HG03025 (cell line): ENCODE results near the gene MAFG.
A peak's percentile ranks its signal among the peaks of the same experiment; 100 is the strongest.

ENCODE experiments used
- ATAC-seq: cut with Tn5 transposase; IDR thresholded peaks from one replicate; pipeline ENCODE4 v1.9.1; 2021; ENCODE audit warnings: mild to moderate bottlenecking, moderate library complexity; ENCODE audit not compliant: unreplicated experiment, low FRiP score

MAFG gene

DNA sequence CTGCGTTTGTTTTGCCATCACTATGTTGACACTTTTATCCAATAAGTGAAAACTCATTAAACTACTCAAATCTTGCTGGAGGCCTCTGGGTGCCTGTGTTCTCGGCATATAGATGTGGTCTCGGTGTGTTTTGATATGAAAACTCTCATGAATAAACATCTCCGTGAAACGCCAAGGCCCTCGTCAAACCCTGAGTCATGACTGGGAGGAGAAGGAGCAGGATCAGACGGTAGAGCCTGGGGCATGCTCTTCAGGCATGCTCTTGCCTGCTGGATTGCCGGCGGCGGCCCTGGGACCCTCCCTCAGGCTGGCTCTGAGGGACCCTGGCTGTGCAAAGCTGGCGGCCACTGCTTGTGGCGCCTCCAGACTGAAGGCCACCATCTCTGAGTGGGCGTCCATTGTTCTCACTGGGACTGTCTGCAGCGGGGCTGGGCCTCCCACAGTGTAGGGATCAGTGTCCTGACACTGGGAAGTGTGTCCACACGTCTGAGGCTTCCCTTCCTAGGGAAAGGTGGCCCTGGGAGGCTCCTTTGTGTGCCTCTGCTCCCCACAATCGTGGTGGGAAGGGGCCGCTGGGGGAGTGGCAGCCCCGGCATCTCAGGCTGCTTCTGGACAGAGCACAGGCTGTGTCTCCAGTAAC is 27.2 kb downstream of the MAFG start:
- no peak for ATAC-seq

DNA sequence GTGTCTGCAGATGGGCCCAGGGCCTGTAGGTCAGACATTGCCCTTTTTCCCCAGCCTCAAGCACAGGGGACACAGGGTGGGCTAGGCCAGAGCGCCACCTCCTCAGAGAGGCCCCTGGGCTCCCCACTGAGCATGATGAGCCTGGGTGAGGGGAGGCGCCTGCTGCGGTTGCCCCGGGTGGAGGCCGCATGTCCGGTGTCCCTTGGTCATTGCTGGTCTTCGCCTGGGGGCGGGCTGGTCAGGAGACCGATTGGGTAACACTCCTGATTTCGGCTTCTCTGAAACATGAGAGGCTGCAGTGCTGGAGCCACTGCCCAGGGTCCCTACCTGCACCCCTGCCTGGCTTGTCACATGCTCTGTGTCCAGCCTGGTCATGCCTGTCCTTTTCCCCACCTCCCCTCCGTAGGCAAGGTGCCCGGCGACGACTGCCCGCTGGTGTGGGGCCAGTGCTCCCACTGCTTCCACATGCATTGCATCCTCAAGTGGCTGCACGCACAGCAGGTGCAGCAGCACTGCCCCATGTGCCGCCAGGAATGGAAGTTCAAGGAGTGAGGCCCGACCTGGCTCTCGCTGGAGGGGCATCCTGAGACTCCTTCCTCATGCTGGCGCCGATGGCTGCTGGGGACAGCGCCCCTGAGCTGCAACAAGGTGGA is 27.9 kb downstream of the MAFG start:
- no peak for ATAC-seq

DNA sequence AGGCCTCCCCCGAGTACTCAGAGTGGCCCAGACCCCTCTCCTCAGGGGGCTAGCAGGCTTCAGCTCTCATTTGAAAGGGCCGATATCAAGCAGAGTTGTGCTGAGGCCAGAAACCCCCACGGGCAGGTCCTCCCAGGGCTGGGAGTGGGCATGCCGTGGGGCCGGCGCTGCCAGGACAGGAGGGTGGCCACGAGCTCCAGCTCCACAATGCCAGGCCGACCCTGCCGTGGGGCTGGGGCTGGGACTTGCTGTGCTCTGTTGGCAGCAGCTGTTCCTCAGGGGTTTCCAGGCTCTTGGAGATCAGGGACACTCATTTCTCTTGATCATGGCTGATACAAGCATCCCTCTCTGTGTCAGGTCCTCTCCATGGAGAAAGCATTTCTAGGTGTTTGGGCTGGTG is 28.6 kb downstream of the MAFG start:
- no peak for ATAC-seq

DNA sequence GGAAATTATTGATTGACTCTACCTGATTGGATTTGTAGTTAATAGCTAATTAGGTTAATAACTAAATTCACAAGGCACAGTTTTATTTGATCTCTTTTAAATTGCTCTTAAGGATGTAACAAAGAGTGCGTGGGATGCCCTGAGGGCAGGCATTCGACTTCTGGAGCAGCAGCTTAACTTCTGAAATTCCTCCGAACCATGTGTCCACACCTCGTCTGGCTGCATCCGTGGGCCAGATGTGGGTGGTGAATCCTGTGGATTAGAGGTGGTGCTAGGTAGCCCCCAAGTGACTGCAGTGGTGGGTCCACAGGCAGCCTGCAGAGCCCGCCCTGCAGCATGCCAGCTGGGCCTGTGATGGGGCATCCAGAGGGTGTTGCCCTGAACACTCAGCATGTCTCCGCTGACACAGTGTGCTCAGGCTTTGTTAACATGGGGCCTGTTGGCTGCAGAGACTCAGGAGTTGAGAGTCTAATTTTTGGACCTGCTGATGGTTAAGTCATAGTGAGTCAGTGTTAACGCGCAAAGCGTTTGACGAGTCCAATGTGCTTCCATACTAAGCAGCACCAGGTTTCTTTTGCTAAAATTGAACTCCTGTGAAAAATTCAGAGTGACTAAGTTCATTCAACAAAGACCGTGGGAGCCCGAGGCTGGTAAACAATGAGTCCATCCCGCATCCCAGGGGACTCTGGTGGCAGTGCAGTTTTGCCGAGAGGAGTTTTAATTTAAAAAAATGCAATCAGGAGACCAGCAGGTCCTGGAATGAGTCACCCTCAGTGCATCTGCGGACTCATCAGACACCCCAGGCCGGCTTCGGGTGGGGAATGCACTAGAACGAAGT is 29.3 kb downstream of the MAFG start:
- ATAC-seq: no peak

DNA sequence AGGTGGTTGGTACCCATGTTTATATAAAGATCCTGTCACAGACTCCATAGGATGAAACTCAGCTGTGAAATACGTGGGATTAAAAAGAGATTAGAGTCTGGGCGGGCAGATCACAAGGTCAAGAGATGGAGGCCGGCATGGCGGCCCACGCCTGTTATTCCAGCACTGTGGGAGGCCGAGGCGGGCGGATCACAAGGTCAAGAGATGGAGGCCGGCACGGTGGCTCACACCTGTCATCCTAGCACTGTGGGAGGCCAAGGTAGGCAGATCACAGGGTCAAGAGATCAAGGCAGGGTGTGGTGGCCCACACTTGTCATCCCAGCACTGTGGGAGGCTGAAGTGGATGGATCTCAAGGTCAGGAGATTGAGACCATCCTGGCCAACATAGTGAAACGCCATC is 32.1 kb downstream of the MAFG start:
- ATAC-seq: no peak

DNA sequence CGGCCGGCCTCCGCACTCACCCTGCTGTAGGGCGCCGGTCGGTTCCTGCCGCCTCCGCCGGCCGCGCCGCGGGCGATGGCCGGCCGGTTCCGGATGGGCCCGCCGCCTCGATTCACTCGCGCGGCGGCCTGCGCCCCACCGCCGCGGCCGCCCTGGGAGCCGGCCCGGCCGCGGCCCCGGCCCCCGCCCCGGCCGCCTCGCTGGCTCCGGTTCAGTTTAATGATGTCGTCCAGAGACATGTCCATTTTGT is 36.3 kb downstream of the MAFG start:
- ATAC-seq: peak; percentile 23

DNA sequence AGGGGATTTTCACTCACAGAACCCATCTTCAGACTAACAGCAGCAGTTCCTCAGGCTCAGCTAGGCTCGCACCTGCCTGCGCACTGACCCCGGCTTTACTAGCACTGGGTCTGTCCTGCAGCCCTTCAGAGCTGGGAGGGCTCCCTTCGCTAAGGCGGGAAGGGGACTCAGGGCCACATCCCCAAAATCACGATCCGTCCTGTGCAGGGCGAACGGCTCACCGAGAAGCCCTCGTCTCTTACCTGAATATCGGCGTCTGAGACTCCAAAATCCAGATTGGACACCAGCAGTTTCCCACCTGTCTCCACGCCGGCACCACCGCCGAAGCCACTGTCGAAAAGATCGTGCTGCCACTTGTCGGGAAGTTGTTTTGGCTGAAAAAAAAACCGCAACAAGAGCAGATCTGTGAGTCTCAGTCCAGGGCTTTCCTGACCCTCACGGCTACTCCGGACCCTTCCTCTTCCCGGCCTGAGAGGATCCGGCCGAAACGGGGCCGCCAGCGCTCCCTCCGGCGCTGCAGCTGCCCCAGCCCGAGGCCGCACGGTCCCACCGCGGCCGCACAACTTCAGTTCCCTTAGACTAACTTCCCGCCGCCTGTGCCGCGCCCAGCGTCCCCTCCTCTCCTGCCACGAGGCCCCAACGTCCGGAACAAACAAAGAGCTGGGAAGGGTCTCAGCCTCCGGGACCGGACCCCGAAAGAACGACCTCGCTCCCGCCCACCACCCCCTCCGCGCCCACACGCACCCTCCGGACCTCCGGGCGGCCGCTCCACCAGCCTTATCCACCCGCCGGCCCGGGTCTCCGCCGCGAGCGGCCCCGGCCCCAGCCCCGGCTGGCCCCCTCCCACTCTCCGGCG is 36.9 kb downstream of the MAFG start:
- ATAC-seq: no peak

DNA sequence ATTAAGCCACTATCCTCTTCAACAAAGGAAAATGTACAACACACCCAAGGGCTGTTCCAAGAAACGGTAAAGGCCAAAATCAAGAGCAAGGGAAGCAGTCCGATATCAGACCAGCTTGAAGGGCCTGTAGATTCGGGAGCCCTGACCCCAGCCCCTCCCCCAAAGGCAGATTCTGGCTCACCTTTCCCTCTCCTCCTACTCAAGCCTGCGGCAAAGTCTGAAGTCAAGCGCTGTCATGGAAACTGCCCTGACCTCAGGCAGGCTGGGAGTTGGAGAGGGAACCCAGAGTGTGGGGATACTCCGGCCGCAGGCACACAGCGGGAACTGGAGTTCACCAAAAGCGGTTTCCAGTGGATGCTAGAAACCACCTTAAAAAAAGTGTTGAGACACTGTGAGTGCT is 37.9 kb downstream of the MAFG start:
- ATAC-seq: no peak

DNA sequence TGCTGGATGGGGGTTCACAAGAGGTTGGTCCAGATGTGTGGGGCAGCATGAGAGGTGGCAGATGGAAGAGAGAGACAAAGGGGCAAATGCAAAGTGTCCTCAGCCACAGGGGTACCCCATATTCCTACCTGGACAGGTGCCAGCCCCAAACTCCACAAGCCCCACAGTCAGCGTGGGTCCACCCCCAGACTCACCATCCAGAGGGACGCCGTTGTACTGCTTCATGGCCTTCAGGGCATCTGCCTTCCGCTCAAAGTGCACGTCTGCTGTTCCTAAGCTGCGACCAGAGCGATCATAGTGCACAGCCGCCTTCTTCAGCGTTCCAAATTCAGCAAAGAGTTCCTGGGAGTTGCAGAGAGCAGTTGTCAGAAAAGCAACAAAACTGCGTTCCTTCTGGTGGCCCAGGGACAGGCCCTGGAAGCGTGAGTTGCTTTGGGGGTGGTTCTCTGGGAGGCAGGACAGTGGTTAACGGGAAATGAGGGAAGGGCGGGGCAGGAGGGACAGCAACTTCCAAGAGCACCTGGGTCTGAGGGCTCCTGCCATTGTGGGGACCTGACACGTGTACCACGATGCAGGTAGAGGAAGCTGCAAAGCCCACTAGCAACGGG is 38.4 kb downstream of the MAFG start:
- no peak for ATAC-seq

DNA sequence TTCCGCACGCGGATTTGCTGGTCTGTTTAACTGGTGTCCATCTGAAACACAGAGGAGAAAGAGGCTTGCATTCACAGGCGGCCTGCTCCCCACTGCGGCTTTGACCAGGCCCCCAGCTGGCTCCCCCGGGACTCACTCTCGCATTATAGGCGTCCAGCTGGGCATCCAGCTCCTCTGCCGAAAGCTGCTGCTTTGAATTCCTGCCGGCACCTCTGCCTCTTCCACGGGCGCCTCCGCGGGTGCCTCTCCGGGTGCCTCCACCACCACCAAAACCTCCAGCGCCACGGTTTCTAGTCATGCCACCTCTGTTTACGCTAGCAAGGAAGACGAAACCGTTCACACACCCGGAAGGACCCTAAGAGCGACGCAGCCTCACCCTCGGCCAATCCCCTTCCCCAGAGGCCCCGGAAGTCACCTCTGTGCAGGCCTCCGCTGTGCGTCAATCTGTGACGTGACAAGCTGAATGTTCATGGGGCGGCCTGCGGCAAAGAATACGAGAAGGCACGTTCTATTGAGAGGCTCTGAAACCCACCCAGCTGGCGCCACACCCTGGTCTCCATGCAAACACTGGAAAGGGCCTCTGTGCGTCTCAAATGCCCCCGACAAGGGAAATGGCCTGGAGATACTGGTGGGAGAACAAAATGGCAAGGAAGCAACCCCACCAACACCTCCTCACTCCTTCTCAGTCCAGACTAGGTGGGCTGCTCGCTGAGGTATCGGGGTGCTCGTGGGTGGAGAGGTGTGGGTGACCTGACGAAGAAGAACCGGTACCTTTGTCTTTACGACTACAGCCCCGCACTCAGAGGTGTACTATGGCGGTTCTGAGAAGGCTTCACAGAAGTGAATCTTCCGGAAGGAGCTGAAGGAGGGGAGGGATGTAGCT is 39.2 kb downstream of the MAFG start:
- ATAC-seq: no peak

DNA sequence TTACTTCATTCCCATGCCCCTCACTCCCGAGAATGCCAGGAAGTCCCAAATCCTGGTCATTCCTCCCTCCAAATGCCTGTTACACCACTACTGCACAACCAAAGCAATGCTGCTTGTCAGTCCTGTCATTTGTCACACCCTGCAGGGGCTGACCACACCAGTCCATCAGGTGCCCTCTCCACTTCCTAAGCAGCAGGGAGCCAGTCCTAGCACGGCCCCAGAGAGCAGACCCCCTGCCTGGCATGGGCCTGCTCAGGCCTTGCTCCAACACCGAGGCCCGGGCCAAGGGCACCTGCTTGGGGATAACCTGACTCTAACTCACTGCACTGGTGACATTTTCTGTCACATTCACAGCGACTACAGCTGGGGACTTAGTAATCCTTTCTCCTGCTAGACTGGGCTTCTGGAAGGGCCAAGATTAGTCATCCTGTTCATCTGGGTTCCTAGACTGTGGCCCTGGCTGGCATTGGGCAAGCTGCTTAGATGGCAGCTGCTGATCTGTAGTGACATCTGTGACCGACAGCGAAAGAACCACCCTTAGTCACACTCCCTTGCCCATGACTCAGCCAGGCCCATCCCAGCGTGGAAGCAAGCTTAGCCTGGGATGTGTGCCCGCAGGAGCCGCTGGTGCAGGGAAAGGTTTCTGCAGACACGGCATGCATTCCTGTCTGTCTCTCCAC is 41.5 kb downstream of the MAFG start:
- ATAC-seq: no peak

DNA sequence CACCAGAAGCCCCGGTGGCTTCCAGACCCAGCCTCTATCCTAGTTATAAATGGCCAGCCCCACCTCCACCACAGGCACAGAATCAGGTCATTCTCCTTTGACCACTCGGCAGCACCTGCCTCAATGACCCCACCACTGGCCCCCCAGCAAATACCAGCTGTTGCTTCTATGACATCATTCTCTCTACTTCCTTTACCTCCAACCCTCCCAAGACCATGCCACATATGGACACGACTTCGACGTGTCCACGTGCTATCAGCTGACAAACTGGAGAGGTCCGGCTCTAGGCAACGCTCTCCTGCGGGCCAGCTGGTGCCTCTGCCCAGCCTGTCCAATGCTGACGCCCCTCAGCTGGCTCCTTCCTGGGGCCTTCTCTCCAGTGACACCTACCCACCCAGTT is 42.1 kb downstream of the MAFG start:
- no peak for ATAC-seq

DNA sequence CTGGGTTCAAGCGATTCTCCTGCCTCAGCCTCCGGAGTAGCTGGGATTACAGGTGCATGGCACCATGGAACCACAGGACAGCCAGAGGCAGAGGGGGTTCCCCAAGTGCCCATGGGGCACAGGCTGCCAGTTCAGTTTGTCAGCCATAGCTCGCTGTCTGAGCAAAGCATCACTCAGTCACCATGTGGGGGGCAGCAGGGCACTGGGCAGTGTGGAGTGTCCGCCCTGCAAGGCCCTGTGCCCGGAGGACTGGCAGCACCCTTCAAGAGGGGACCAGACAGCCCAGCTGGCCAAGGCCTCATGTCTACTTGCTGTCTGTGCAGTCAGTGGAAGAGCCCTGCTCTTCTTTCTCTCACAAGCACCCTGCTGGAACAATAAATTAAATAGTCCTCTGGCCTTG is 42.6 kb downstream of the MAFG start:
- no peak for ATAC-seq

DNA sequence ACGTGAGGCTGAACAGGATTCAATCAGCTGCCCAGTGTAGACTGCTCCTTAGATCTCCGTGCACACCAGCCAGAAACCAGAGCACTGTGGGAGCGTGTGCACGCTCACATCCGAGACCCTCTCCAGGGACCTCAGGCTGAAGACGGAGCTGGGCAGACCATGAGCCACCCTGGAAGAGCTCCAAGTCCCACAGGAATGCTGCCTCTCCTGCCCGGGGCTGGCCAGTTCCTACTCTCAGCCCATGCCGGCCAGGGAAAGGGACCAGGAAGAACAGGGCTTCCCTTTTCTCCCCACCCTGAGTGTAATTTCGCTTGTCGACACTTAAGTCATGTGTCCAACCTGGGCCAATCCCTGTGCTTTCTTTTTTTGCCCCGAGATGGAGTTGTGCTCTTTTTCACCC is 43.0 kb downstream of the MAFG start:
- no peak for ATAC-seq

DNA sequence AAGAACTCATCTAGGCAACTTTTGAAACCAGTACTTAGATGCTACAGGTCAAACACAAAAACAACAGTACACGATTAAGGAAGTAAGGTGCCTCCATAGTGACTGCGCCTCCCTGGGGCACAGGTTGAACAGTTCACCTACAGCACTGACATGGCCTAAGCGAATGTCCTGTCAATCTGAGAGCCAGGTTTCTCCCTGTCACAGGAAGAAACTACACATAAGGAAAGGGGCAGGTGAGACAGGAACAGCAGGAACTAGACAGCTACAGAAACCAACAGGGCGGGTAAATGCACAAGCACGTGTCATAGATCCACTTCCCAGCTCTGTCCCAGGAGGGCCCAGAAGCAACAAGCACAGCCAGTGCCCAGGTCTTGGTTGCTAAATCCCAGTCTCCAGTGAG is 48.4 kb downstream of the MAFG start:
- ATAC-seq: no peak

DNA sequence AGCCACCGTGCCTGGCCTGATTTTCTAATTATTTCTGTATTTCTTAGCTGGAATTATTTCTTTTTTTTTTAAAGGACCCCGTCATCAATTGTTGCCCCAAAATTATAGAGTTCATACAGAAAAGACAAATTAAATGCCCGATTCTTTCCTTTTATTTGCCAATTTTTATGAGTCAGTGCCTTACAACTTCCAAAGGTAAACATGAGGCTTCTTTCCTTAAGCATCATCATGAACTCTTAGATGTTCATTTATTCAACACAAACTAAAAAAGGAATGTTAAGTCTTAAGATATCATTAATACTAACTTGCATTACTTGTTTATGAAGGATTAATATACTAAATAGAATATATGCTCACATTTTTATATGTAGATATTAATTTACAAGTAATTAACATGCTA is 49.2 kb downstream of the MAFG start:
- no peak for ATAC-seq

DNA sequence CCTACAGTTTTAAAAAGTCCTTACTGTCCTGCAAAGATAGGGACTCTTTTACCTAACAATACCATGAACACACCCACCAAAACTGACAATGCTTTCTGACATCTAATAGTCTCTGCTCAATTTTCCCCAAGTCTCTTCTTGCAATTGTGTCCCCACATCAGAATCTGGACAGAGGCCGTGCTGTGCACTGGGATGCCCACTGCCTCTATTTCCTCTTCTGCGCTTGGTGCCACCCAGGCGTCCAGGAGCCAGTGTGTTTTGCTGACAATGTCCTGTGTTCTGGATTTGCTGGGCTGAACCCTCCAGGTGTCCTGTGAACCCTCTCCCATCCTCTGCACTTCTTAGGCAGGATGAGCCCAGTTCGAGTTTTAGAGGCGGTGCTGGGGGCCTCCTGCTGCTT is 50.0 kb downstream of the MAFG start:
- no peak for ATAC-seq

DNA sequence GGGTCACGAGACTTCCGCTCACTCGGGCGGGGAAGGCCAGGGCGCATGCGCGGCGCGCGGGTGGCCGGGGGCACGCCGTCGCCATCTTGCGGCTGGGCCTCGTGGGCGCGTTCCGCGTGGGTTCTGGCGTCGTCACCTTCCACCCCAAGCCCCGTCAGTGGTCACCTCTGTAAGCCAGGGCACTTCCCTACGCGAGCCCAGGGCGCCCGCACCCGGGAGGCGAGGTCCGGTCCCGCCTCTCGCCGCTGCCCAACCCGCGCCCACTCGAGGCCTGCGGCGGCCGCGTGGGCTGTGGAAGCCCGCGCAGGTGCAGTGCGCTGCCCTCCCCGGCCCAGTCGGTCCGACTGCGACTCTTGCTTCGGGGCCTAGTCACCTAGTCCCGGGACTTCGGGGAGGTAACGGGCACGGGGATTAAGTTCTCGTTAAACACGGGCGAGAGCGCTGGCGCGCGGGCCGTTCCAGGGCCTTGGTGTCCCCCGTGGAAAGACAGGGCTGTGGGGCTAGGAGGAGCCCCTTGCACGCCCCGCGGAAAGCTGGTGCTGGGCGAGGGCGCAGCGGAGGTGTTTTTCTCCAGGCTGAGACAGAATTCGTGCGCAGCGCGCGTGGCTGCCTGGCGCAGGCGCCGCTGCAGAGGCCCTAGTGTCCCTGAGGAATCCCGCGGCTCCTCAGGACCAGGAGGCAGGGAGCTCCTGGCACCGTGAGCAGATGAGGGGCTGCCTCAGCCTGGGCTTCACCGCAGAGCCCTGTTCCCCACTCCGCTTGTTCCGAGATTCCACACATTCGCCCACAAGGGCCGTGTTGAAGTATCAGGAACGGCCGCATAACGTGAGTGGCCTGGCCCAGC is 55.9 kb downstream of the MAFG start:
- peak; percentile 45 for ATAC-seq
